ENCODE results near the gene RBFOX1. TPM values are rescaled to one million over a fixed set of nuclear protein-coding genes. Genes with fewer than 3 reads are reported as not detected.

Gene RBFOX1
- total and polyA plus RNA-seq, 11 donors, result 13.4 to 68.1 (median 48.2) TPM

DNA sequence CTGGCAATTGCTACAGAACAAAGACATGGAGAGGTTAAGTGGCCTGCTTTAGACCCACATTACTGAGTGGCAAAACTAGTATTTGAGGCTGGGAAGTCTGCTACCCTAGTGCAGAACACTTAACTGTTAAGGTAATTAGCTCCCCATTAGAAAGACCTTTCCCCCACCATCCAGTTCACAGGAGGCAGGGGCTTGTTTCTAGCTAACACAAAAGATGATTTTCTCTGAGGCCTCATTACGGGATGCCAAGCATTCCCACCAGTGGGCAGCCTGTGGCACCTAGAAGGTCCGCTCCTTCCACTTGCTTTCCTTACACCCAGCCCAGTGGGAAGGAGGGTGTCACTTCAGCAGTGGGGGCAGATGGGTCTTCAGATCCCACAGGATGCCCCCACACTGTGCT is 99.1 kb downstream of the RBFOX1 start:
- Histone ChIP-seq H3K9me3 (no peaks in the 10 kb centered on the region), H3K4me3 (no peak overlapping the region), H3K36me3 (no peaks in the 10 kb centered on the region), H3K27ac (no peak overlapping the region), H3K4me1 (no peaks in the 10 kb centered on the region), H3K27me3 (no peaks in the 10 kb centered on the region)
- intact Hi-C loops (cut with DNase I), result loop anchor here in 1 of 10 donors (10.0 kb wide), 1 partner anchor 123 kb away; no protein-coding TSS in a partner anchor
- WGBS, 4 donors, result 76 to 89% (median 77%) methylated on average over 1 to 2 of the region's 2 CpGs
- no peak for TF ChIP-seq POLR2A (IDR thresholded peaks at IDR 0.05)
- TF ChIP-seq, protein P1, sequence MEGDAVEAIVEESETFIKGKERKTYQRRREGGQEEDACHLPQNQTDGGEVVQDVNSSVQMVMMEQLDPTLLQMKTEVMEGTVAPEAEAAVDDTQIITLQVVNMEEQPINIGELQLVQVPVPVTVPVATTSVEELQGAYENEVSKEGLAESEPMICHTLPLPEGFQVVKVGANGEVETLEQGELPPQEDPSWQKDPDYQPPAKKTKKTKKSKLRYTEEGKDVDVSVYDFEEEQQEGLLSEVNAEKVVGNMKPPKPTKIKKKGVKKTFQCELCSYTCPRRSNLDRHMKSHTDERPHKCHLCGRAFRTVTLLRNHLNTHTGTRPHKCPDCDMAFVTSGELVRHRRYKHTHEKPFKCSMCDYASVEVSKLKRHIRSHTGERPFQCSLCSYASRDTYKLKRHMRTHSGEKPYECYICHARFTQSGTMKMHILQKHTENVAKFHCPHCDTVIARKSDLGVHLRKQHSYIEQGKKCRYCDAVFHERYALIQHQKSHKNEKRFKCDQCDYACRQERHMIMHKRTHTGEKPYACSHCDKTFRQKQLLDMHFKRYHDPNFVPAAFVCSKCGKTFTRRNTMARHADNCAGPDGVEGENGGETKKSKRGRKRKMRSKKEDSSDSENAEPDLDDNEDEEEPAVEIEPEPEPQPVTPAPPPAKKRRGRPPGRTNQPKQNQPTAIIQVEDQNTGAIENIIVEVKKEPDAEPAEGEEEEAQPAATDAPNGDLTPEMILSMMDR (IDR thresholded peaks at IDR 0.05), result no peak
- ATAC-seq, result no peak
- DNase-seq, result no peak

DNA sequence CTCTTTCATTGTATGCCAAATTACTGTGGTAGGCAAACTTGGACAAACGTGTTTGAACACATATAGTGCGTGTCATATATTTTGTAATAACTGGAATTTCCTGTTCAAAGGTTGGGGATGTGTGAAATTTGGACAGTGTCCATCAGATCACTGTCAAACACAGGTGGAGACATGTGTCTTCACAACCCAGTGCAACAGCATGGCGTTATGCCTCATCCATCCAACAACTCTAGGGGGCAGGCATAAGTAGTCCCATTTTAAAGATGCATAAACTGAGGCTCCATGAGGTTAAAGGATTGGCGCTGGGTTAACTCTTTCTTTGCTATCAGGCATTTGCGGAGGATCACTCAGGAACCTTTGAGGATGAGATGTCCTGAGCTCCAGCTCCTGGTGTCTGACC is 103.7 kb downstream of the RBFOX1 start:
- intact Hi-C loops (cut with DNase I), result loop anchor here in 1 of 10 donors (10.0 kb wide), 1 partner anchor 118 kb away; no protein-coding TSS in a partner anchor
- no peak overlapping the region for H3K4me3 ChIP-seq
- 74 to 81% (median 79%) methylated on average over 4 to 5 of the region's 5 CpGs for WGBS, 4 donors
- no peaks in the 10 kb centered on the region for H3K4me1 ChIP-seq
- no peak overlapping the region for H3K27ac ChIP-seq
- H3K27me3 ChIP-seq, result no peaks in the 10 kb centered on the region
- DNase-seq (no peak), ATAC-seq (no peak)
- no peaks in the 10 kb centered on the region for H3K36me3 ChIP-seq
- no peaks in the 10 kb centered on the region for H3K9me3 ChIP-seq
- TF ChIP-seq POLR2A (IDR thresholded peaks at IDR 0.05), result no peak
- TF ChIP-seq, protein P1 (IDR thresholded peaks at IDR 0.05), result no peak

DNA sequence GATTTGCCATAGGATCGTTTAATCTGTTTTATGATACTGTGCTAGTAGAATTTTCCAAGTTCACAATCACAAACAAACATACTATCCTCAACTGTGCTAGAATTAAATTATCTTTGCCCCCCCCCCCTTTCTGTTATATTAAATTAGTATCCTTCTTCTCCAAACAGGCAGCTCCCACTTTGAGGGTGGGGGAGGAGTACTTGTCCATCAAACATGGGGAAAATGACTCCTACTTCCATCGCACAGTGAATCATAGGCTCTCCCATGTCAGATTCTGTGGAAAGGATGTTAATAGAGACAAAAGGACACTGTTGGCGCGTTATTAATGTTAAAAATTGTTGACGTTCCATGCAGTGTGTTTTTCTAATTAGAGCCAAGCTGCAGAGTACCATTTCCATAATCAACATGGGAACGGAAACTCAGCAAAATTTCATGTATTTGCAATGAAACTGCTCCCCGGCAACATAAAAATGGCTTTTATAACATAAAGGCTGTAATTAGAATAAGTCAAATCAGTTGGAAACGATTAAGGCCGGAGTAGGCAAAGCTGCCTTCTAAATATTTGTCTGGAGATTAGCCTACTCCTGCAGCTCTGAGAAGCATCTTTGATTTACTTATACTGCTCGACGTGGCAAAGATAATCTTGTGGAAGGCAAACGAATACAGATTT is 104.6 kb downstream of the RBFOX1 start:
- Histone ChIP-seq H3K27ac (no peak overlapping the region), H3K27me3 (no peaks in the 10 kb centered on the region), H3K4me3 (no peak overlapping the region), H3K4me1 (no peaks in the 10 kb centered on the region), H3K9me3 (no peaks in the 10 kb centered on the region), H3K36me3 (no peaks in the 10 kb centered on the region)
- WGBS, 4 donors, result 65 to 69% (median 68%) methylated on average over 12 of the region's 12 CpGs
- no peak for DNase-seq
- ATAC-seq, result no peak
- TF ChIP-seq POLR2A (IDR thresholded peaks at IDR 0.05), result no peak
- TF ChIP-seq, protein P1 (IDR thresholded peaks at IDR 0.05), result no peak
- intact Hi-C loops (cut with DNase I), result loop anchor here in 1 of 10 donors (10.0 kb wide), 1 partner anchor 118 kb away; no protein-coding TSS in a partner anchor

DNA sequence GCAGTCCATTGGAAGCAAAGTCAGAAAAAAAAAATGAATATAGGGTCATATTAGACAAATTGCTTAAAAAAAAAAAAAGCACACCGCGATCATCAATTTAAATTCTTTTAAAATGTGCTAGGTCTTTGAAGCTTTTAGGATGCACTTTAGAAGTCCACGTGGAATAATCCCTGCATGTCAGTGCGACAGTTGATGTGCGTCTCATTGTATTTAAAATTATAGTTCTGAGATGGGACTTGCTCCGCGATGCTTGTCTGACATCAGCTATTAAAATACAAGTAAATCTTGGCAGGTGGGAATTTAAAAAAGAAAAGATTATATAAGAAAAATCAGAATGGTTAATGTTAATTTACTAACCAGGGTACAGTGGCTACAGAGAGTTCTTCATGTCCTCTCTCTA is 105.2 kb downstream of the RBFOX1 start:
- no peaks in the 10 kb centered on the region for H3K27me3 ChIP-seq
- H3K4me3 ChIP-seq, result no peak overlapping the region
- H3K9me3 ChIP-seq, result no peaks in the 10 kb centered on the region
- no peaks in the 10 kb centered on the region for H3K36me3 ChIP-seq
- intact Hi-C loops (cut with DNase I), result loop anchor here in 1 of 10 donors (10.0 kb wide), 1 partner anchor 117 kb away; no protein-coding TSS in a partner anchor
- H3K27ac ChIP-seq, result no peak overlapping the region
- peaks cover 0 to 1% (median 0%) of the 10 kb centered on the region in 12 donors for H3K4me1 ChIP-seq
- ATAC-seq, result no peak
- no peak for TF ChIP-seq POLR2A (IDR thresholded peaks at IDR 0.05)
- 88 to 93% (median 92%) methylated on average over 7 of the region's 7 CpGs for WGBS, 4 donors
- no peak for DNase-seq

Measured in heart left ventricle (tissue), 16 donors.